Ammon's horn (tissue), 1 donor: ENCODE results near the gene CYP20A1.
"Not testable (repeated sequence)": the region's sequence is repeated elsewhere in the genome, so short reads cannot be mapped to it uniquely, and the experiment has no call there.

Experiments used
- DNase-seq: peaks from one replicate; pipeline ENCODE4 v3.0.0-alpha.2; 2016; ENCODE audit warnings: low spot score

CYP20A1 gene, protein sequence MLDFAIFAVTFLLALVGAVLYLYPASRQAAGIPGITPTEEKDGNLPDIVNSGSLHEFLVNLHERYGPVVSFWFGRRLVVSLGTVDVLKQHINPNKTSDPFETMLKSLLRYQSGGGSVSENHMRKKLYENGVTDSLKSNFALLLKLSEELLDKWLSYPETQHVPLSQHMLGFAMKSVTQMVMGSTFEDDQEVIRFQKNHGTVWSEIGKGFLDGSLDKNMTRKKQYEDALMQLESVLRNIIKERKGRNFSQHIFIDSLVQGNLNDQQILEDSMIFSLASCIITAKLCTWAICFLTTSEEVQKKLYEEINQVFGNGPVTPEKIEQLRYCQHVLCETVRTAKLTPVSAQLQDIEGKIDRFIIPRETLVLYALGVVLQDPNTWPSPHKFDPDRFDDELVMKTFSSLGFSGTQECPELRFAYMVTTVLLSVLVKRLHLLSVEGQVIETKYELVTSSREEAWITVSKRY

DNA sequence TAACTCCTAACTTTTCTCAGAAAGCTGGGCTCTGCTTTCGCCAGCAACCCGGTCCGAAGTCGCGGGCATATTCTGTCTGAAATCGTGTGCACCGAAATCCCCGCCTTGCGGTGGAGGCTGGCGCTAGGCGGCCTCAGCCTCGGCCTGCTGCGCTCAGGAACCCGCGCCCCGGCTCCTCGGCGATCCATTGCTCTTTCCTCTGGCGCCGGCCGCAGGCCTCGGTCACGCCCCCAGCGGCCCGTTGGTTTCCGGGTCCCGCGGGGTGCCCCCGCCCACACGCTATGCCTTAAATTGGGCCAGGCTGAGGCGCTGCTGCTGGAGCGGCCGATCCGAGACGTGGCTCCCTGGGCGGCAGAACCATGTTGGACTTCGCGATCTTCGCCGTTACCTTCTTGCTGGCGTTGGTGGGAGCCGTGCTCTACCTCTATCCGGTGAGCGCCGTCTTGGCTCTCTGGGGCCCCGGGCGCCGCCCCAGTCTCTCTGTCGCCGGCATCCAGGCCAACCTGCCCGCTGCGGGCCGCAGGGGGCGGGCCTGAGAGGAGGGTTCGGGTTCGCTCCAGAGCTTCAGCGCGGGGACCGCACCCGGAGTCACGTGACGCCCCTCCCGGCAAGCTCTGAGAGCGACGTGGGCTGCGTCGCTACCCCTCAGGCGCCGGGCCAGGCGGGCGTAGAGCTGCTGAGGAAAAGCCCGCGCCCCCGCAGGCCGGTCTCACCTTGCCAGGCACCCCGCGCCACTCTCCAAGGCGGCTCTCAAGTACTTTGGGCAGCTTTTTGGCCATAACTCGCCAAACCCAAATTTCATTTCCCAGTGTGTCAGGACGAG is at the start of gene CYP20A1:
TSS of gene CYP20A1 (plus strand) at position 315 of the 823 bp plus-strand sequence. CDS start at position 360, 45 bp downstream.
- DNase-seq = peak; percentile 94

DNA sequence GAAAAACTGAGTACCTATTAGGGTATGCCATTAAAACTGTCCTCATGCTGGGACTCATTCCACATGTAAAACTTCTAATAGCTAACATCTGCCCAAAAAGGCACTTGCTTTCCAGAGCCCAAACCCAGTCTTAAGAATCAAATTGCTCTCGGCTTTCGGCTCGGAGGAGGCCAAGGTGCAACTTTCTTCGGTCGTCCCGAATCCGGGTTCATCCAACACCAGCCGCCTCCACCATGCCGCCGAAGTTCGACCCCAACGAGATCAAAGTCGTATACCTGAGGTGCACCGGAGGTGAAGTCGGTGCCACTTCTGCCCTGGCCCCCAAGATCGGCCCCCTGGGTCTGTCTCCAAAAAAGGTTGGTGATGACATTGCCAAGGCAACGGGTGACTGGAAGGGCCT is 48.3 kb upstream of the CYP20A1 start:
- DNase-seq = not testable (repeated sequence)

DNA sequence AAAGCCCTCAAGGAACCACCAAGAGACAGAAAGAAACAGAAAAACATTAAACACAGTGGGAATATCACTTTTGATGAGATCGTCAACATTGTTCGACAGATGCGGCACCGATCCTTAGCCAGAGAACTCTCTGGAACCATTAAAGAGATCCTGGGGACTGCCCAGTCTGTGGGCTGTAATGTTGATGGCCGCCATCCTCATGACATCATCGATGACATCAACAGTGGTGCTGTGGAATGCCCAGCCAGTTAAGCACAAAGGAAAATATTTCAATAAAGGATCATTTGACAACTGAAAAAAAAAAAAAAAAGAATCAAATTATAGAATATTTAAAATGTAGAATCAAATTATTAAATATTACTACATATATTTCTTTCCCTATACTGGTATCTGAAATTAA is 47.8 kb upstream of the CYP20A1 start:
- DNase-seq = not testable (repeated sequence)

DNA sequence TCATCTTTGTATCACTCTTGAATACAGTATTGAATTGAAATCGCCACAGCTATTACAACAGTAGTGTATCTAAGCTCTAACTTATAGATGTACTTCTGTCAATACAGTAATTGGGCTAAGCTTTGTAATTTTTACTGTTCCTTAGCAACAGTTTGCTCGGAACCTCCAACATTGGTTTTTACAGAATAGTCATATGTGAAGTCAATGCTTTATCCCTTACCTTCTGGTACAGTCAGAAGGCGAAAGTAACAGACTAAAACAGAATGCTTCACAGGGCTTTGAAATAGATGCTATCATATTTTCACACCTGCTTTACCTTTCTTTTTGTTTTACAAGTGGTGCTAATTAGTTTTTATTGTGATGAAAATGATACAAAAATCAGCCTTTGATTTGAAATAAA is 46.9 kb upstream of the CYP20A1 start:
- DNase-seq = no peak

DNA sequence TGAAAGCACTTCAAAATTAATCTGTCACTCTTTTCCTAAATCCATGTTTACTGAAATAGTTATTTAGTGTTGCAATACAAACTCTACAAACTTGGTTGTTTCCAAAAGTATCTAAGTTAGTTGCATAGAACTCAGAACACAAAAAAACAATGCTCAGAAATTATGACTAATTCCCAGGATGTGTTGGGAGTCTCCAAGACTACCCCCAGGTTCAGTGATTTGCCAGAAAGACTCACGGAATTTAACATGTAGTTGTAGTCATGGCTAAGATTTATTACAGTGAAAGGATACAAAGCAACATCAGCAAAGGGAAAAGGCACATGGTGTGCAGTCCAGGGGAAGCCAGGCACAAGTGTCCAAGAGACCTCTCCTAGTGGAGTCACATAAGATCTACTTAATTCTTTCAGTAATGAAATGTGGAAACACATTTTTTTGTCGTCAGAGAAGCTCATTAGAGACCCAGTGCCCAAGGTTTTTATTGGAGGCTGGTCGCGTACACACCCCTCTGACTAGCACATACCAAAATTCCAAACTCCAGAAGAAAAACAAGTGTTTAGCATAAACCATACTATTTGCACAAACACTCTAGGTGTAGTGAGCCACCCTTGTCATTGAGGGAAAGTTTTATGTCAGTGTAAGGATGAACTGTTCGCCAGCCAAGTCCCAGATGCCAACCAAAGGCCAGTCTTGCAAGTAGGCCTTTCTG is 43.3 kb upstream of the CYP20A1 start:
- DNase-seq = no peak

DNA sequence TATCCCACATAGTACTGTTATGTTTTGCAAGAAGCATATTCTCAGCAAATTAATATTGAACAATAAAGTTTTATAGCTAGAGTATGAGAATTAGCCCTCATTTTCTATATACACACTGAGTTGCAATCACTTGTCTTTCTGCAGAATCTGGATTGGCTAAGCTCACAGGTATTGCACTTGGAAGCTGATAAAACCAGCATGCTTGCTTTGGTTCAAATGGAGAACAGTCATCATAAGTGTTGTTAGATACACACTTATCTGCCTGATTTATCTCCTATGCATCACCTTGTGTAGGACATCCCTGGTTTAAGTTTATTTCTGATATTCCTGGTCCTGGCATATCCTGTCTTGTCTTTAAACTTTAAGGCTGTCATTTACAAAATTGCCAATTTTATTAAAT is 38.0 kb upstream of the CYP20A1 start:
- DNase-seq = no peak

DNA sequence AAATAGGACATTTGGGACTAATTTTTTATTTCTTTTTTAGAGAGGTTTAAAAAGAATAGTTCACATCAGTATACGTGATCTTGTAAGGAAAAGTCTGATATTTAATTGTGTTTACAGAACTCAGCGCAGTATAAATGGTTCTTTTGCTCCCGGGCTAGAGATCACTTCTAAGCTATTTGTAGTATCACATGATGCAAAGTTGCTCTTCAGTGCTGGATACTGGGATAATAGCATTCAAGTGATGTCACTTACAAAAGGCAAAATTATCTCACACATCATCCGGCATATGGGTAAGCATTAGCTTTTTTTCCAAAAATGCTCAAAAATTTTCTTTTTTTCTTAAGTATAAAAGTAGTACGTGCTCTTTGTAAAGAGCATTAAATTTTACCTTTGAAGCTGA is 37.4 kb upstream of the CYP20A1 start:
- no peak for DNase-seq

DNA sequence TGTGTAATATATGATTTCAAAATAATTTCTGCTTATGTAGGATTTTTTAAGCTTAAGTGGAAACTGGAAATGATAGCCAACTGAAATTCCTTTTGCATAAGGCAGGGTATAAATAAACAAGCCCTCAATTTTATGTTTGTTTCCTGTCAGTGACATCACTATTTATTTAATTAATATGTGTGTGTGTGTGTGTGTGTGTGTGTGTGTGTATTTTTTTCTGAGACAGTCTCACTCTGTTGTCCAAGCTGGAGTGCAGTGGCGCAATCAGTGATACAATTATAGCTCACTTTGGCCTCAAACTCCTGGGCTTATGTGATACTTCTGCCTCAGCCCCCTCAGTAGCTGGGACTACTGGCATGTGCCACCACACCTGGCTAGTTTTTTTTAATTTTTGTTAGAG is 29.3 kb upstream of the CYP20A1 start:
- no peak for DNase-seq

DNA sequence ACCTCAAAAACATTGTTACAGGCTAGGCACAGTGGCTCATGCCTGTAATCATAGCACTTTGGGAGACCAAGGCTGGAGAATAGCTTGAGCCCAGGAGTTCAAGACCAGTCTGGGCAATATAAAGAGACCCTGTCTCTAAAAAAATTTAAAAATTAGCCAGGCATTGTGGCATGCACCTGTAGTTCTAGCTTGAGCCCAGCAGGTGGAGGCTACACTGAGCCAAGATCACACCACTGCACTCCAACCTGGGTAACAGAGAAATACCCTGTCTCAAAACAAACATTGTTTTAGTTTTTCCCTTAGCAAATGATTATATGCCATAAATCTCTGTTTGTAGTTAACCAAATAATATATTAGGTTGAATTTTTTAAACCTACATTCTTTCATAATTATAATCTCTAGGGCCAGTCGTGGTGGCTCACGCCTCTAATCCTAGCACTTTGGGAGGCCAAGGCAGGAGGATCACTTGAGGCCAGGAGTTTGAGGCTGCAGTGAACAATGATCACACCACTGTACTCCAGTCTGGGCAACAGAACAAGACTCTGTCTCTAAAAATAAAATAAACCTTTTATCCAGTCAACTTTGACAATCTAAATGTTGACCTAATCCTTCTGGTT is 13.3 kb upstream of the CYP20A1 start:
- no peak for DNase-seq

DNA sequence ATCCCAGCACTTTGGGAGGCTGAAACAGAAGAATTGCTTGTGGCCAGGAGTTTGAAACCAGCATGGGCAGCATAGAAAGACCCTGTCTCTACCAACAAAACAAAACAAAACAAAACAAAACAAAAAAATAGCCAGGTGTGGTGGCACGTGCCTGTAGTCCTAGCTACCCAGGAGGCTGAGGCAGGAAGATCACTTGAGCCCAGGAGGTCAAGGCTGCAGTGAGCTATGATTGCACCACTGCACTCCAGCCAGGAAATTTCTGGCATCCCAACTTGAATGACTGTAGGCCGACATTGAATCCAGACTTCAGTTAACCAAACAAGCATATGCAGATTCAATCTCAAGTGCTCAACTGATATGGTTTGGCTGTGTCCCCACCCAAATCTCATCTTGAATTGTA is 9.1 kb upstream of the CYP20A1 start:
- not testable (repeated sequence) for DNase-seq

DNA sequence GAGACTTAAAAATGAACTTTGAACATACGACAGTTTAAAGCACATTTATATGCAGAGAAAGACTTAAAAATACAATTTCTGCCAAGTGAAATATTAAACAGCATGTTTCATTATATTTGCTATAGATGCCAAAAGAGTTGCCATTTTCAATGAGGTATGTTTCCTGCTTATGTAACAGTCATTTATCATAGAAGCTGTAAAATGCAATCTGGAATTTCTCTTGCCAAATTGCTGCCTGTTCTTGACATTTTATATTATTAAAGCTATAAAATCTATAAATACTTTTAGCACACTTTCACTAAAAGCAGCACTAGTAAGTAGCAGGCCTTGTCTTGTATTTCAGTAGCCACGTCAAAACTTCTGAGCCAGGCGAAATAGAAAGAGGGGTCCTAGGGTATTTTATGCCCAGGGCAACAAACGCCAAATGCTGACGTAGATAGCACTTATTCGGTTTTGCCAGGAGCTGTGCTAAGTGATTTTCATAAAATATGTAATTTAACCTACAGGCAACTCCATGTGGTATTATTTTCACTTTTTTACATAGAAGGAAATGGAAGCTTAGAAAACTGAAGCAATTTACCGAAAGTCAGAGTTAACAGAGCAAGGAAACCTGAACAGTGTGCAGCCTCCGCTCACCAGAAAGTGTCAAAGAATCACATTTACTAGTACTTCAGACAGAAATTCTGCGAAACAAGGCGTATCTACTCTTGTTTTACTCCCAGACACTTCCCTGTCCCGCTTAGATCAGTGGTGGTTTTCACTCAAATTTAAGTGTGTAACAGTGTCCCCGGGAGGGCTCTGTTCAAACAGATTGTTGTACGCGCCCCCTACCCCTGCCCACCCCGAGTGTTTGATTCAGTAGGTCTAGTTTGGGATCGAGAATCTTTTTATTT is 1.2 kb upstream of the CYP20A1 start:
- no peak for DNase-seq

DNA sequence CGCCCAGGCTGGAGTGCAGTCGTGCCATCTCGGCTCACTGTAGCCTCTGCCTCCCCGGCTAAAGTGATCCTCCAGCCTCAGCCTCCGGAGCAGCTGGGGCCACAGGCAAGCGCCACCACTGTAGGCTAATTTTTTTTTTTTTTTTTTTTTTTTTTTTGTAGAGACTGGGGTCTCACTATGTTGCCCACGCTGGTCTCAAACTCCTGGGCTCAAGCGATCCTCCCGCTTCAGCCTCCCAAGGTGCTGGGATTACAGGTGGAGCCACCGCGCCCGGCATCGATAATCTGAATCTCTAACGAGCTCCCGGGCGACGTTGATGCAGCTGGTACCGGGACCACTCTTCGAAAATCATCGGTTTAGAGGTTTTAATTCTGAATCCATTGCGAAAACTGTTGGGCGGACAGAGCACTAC is 520 bp upstream of the CYP20A1 start:
- DNase-seq = no peak

DNA sequence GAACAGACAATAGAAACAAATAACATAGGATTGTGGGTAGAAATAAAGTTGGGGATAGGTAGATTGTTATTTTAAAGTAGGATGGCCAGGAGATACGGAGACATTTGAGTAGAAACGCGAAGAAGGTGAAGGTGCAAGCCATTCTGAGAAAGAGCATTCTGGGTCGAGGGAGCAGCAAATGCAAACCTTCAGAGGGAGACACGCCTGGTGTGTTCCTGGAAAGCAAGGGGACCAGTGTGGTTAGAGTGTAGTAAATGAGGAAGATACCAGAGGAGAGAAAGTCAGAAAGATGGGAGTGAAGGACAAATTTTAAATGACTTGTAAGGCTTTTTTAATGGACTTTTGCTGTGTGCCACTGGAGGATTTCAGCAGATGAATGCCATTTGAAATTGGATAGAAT is 1.7 kb downstream of the CYP20A1 start:
- no peak for DNase-seq

DNA sequence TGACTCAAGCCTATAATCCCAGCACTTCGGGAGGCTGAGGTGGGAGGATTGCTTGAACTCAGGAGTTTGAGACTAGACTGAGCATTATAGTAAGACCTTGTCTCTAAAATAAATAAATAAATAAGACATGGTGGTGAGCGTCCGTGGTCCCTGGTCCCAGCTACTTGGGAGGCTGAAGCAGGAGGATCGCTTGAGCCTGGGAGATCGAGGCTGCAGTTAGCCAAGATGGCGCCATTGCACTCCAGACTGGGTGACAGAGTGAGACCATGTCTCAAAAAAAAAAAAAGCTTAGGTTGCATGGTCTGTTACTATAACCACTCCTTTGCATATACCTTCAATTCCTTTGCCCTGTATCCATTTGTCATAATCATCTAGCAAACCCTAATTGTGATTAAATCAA is 3.7 kb downstream of the CYP20A1 start:
- DNase-seq = no peak

DNA sequence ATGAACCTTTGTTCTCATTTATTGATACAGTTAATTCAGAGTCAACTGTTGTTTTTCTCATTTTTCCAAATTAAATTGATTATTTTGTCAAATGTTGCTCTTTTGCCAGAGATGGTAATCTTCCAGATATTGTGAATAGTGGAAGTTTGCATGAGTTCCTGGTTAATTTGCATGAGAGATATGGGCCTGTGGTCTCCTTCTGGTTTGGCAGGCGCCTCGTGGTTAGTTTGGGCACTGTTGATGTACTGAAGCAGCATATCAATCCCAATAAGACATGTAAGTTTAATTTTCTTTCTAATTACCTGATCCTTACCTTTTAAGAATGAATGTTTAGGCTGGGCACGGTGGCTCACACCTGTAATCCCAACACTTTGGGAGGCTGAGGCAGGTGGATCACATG is 7.8 kb downstream of the CYP20A1 start:
- DNase-seq = no peak

DNA sequence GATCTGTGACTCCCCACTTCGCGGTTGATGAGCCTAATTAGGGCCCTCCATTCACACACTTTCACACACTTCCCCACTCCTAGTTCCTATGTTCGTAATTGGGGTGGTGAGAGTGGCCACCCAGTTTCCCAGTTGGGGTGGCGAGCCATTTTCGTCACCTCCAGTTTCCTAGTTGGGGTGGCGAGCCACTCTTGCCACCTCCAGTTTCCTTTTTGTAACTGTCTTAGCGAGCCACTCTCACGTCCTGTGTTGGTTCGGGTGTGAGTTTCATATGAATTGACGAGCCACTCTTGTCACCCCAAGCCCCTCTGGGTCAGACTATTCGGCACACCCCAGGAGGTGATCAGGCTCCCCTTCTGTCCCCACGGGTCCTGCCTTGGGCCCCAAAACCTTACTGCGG is 14.0 kb downstream of the CYP20A1 start:
- DNase-seq = no peak

DNA sequence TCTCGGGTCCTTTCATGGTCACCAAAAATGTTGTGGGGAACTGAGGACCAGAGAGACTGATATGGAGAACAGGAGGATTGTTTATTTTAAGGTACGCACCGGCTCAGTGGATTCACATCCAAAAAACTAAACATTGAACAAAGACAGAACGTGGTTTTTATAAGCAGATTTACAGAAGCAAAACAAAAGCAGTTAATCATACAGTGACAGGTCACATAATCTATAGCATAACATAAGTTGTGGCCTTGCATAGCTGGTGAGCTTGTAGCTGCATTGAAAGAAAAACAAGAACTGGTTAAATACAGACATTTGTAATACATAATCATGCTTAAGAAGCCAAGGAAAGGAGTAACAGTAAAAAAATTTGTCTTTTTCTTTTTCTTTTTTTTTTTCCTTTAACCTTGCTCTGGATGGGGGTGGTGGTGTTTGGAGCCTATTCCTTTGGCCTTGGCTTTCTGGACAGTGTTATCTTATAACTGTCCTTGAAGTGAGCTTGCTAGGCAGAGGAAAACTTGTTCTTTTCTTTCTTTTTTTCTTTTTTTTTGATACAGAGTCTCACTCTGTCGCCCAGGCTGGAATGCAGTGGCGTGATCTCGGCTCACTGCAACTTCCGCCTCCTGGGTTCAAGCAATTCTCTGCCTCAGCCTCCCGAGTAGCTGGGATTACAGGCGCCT is 14.7 kb downstream of the CYP20A1 start:
- DNase-seq = not testable (repeated sequence)

DNA sequence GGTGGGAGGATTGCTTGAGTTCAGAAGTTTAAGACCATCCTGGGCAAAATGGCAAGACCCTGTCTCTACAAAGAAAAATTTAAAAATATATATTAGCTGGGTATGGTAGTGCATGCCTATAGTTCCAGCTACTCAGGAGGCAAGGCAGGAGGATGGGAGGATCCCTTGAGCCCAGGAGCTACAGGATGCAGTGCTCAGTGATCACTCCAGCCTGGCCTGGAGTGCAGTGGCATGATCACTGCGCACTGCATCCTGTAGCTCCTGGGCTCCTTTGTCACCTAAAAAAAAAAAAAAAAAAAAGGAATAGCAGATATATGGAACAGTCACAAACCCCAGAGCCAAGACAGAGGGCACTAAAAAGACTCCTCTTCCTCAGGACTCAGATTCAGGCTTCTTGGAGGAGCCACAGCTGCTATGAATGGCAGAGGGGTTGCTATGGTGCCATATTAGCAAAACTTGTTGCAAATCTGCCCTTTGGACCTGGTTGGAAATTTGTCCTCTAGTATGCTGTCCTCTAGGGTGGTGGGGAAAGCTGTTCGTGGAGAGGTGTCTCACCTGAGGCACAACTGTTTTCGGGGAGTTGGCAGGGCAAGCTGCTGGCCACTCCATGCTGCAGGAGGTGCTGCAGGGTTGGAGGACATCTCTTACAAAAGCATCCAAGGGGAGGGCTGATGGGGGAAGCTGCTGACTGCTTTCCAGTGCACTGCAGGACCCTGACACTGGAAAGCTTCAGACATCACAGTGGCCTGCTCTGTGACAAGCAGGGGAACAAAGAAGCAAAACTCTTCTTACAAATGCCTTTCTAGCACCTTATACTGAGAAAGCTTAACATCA is 22.7 kb downstream of the CYP20A1 start:
- DNase-seq = no peak

DNA sequence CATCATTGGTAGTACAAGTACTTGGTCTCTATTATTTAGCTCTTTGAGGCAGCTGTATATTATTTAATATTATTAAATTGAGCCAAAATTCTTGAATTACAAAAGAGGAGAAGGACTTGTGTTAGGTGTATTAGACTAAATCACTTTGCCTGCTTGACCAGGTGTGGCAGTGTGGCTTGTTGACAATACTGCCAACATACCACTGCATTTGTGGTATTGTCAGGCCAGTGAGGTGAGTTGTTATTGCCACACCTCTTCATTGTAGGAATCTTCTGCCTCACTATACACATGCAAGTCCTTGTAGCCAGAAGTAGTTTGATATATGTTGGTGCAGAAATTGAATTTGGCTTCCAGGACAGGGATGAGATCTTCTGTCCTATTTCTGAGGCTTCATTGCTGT is 40.5 kb downstream of the CYP20A1 start:
- DNase-seq = no peak
